Right lobe of liver (tissue), 6 donors: ENCODE measurements around the gene CEP128. TPM values are rescaled to one million over a fixed set of nuclear protein-coding genes. Genes with fewer than 3 reads are reported as not detected.

Experiments
- ATAC-seq, 4 donors: fragments of 200-7000 bp; cut with Tn5 transposase; one replicate each; pipeline ENCODE4 v1.9.1; 2020; ENCODE audit warnings: mild to moderate bottlenecking in 4 of 4, moderate library complexity in 4 of 4
- DNase-seq, 3 donors: peaks; one replicate each; pipeline ENCODE4 v3.0.0-alpha.2; 2020
- H3K27ac ChIP-seq, 3 donors: fragments of 200-600 bp; one replicate each; pipeline ENCODE4 v1.8.0; 2022
- H3K27me3 ChIP-seq, 2 donors: fragments of 200-600 bp; one replicate each; pipeline ENCODE4 v1.8.0; 2022
- H3K36me3 ChIP-seq, 4 donors: fragments of 200-600 bp; sonication (generic) in 1 of 4; one replicate each; pipeline versions ENCODE4 v1.5.1 to v1.8.0; 2017 to 2022; ENCODE audit warnings: control low read depth in 1 of 4
- H3K4me1 ChIP-seq, 4 donors: fragments of 200-600 bp; sonication (generic) in 1 of 4; one replicate each; pipeline versions ENCODE4 v1.5.1 to v1.8.0; 2017 to 2022; ENCODE audit warnings: control low read depth in 1 of 4
- H3K4me3 ChIP-seq, 3 donors: fragments of 200-600 bp; one replicate each; pipeline ENCODE4 v1.8.0; 2022
- H3K9me3 ChIP-seq, 4 donors: fragments of 200-600 bp; sonication (generic) in 1 of 4; one replicate each; pipeline versions ENCODE4 v1.5.1 to v1.8.0; 2017 to 2022; ENCODE audit warnings: control low read depth in 1 of 4
- POLR2A ChIP-seq: fragments of 450-650 bp; IDR thresholded peaks from one replicate; pipeline ENCODE4 v1.6.1; 2017; ENCODE audit warnings: antibody characterized with exemption, mild to moderate bottlenecking
- WGBS: methylation state at CpG from one replicate; pipeline ENCODE4 v1.1.6; 2018; ENCODE audit warnings: low coverage, low lambda C conversion rate; ENCODE audit not compliant: insufficient coverage; ENCODE audit errors: missing lambda C conversion rate; 5-methylcytosine and 5-hydroxymethylcytosine counted together
- intact Hi-C, 2 donors: fragments of 100-400 bp; cut with DNase I; formaldehyde crosslinking; loops; one replicate each; pipeline versions ENCODE4 v1.11.2 to v1.14.1; 2022
- total RNA-seq, 6 experiments: library from RNA; depleted of rRNA in 2 of 6; stranded (reverse); fragments of >200 nt in 2 of 6; fragmentation: NEBNext Ultra II Directional in 3 of 6; extraction: Animal tissue kit (Norgen Biotek cat#: 25700) in 3 of 6; gene quantifications; one replicate each; pipeline versions ENCODE4 v1.1.0 to v1.2.4, GENCODE V29; 2016 to 2023
- TF ChIP-seq, protein P1 (sequence below), 4 donors: fragments of 200-600 bp in 3 of 4; fragments of 450-650 bp in 1 of 4; IDR thresholded peaks; one replicate each; pipeline versions ENCODE4 v1.5.1 to v1.8.0; 2016 to 2022; ENCODE audit warnings: antibody characterized with exemption in 4 of 4, mild to moderate bottlenecking in 2 of 4
- donor health status: DM: no; HTN: yes; CAD: no.
- donor health status: DM: no; HTN: no; CAD: no.
- donor health status: DM: no; HTN: no; CAD: no.
- donor health status: DM: no; HTN: yes; CAD: no.
- donor health status: DM: no; HTN: yes; CAD: no.

Gene CEP128
- total RNA-seq, 6 experiments from 2014 or later, result 0.81 to 9.5 (median 1.7) TPM

DNA sequence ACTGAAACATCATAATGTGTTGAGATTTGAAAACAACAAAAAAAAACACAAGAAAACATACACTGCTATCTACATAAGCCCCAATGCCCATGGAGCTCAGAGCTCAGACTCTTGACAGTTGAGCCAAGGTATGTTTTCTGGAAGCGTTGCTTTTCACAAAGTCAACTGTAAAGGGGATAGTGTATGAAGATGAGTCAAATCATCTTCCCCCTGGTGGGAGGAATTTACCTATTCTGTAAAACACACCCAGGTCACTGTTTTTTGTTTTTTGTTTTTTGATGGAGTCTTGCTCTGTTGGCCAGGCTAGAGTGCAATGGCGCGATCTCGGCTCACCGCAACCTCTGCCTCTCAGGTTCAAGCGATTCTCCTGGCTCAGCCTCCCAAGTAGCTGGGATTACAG lies 368.9 kb downstream of the CEP128 start:
- Histone ChIP-seq H3K4me3 (no peak overlapping the region), H3K27ac (no peak overlapping the region), H3K9me3 (no peaks in the 10 kb centered on the region), H3K36me3 (no peaks in the 10 kb centered on the region), H3K4me1 (no peaks in the 10 kb centered on the region), H3K27me3 (no peaks in the 10 kb centered on the region)
- DNase-seq (no peak), ATAC-seq (no peak)
- 100% methylated on average over 6 of the region's 6 CpGs for WGBS
- intact Hi-C loops, result no loop called here
- TF ChIP-seq POLR2A, result no peak
- TF ChIP-seq, protein P1, sequence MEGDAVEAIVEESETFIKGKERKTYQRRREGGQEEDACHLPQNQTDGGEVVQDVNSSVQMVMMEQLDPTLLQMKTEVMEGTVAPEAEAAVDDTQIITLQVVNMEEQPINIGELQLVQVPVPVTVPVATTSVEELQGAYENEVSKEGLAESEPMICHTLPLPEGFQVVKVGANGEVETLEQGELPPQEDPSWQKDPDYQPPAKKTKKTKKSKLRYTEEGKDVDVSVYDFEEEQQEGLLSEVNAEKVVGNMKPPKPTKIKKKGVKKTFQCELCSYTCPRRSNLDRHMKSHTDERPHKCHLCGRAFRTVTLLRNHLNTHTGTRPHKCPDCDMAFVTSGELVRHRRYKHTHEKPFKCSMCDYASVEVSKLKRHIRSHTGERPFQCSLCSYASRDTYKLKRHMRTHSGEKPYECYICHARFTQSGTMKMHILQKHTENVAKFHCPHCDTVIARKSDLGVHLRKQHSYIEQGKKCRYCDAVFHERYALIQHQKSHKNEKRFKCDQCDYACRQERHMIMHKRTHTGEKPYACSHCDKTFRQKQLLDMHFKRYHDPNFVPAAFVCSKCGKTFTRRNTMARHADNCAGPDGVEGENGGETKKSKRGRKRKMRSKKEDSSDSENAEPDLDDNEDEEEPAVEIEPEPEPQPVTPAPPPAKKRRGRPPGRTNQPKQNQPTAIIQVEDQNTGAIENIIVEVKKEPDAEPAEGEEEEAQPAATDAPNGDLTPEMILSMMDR (IDR thresholded peaks at IDR 0.05), result no peak

DNA sequence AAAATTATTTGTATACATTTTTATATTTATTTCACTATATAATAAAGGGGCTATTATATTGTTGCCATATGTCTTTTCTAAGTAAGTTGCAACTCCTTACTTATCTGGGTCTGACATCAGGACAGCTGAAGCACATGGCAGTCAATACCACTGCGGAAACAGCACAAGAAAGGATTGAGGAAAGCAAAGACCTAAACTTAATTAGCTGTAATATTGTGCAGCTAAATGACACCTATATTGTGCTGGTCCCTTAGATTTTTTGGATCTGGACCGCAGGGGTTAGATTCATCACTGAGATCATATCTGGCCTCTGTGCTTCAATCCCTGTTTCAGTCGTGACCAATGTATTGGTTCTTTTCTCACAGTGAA lies 370.6 kb downstream of the CEP128 start:
- Histone ChIP-seq H3K27me3 (no peaks in the 10 kb centered on the region), H3K4me3 (no peak overlapping the region), H3K36me3 (no peaks in the 10 kb centered on the region), H3K9me3 (no peaks in the 10 kb centered on the region), H3K4me1 (no peaks in the 10 kb centered on the region), H3K27ac (no peak overlapping the region)
- DNase-seq (no peak), ATAC-seq (no peak)
- 89% methylated on average over 3 of the region's 3 CpGs for WGBS
- TF ChIP-seq POLR2A, result no peak
- TF ChIP-seq, protein P1 (IDR thresholded peaks at IDR 0.05), result no peak
- intact Hi-C loops, result no loop called here

DNA sequence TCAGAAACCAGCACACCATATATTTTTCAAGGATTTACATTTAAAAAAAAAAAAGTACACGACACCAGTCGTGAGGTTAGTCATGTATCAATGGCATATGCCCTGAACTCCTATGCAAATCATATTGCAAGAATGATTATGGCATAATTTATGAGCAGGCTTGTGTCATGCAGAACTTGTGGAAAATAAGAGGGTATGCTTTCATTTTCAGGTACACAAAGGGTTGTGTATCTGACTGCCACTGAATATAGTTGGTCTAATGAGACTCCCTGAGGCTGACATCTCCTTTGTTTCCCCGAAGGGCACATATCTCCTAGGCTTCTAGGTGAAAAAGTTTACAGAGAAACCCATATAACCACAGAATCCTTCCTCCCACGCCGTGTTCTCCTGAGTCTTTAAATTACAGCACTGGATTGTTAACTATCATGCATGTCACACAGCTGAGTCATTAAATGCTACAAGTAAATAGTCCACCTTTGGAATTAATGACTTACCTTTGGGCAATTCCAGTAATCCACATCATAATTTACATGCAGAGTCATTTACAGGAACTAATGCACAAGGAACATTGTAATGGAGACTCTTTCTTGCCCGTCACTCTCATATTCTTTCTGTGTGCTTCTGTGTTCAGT lies 373.5 kb downstream of the CEP128 start:
- H3K27me3 ChIP-seq, result no peaks in the 10 kb centered on the region
- H3K27ac ChIP-seq, result no peak overlapping the region
- H3K4me3 ChIP-seq, result no peak overlapping the region
- H3K36me3 ChIP-seq, result no peaks in the 10 kb centered on the region
- intact Hi-C loops, result no loop called here
- WGBS, result 90% methylated on average over 6 of the region's 6 CpGs
- H3K4me1 ChIP-seq, result no peaks in the 10 kb centered on the region
- DNase-seq (no peak), ATAC-seq (no peak)
- no peaks in the 10 kb centered on the region for H3K9me3 ChIP-seq
- TF ChIP-seq, protein P1 (IDR thresholded peaks at IDR 0.05), result no peak
- TF ChIP-seq POLR2A, result no peak

DNA sequence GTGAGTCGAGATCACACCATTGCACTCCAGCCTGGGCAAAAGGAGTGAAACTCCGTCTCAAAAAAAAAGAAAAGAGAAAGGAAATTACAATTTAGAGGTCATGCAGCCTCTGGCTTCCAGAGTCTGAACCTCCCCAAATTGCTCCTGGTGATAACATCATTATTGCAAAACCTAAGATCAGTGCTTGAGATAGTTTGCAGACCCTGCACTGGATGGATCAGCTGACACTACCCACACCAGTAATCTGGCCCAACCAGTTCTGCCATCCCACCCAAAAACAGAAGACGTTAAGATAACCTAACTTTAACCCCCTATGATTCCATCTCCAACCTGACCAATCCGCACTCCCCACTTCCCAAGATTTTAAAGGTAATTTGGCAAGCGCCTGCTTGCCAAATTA lies 376.5 kb downstream of the CEP128 start:
- 93% methylated on average over 2 of the region's 5 CpGs for WGBS
- intact Hi-C loops, result no loop called here

More for the DNA sequence above, 376.5 kb downstream of the CEP128 start:
- Histone ChIP-seq H3K9me3 (no peaks in the 10 kb centered on the region), H3K4me3 (no peak overlapping the region), H3K36me3 (no peaks in the 10 kb centered on the region), H3K27ac (no peak overlapping the region), H3K4me1 (no peaks in the 10 kb centered on the region), H3K27me3 (no peaks in the 10 kb centered on the region)
- ATAC-seq (no peak), DNase-seq (no peak)
- TF ChIP-seq POLR2A, result no peak
- TF ChIP-seq, protein P1 (IDR thresholded peaks at IDR 0.05), result no peak
